Measurements from ENCODE around the gene ST6GALNAC4.

The ST6GALNAC4 gene

DNA sequence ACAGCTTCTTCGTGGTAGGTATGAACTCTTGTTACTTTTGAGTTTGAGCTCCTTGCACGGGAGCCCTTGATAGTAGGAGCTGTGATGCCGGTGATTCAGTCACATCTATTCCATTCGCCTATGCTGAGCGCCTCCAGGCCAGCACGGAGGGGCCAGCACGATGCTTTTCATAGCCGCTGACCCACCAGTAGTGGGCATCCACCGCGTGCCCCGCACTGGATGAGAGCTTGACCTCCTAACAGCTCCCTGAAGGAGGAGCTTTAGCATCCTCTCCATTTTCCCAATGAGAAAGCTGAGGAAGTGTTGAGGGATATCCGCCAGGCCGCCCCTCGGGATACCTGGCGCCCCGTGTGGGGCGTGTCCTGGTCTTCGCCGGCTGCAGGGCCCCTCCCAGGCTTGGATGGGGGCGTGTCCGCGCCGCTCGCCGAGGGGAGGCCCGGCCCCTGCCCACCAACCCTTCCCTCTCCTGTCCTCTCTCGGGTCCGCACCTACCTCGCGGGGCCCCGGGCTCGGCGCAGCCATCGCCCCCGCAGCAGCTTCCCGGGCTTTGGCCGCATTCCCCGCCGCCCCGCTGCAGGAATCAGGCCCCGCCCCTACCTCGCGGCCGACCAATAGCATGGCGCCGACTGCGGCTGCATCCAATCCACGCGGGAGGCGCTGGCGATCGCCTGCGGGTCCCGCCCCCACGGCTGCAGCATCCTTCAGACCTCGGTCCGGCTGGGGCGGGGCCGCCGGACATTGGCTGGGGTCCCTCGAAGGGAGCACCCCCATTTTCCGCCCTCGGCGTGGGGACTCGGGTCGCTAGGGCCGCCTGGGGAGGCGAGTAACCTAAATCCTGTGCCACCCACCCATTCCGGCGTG lies 13.6 kb upstream of the ST6GALNAC4 start, which contains the start of gene PIP5KL1:
TSS of gene PIP5KL1 (minus strand) at position 547 of the 861 bp plus-strand sequence. CDS start at position 522, 25 bp downstream.
- DNase-seq (ENCODE audit: low read depth in 2 of 2), result peak; percentile 45 to 65

GRCh38 chr9:127929625-127929979 lies 12.8 kb upstream of the ST6GALNAC4 start:
- DNase-seq (ENCODE audit: low read depth in 2 of 2), result no peak

DNA sequence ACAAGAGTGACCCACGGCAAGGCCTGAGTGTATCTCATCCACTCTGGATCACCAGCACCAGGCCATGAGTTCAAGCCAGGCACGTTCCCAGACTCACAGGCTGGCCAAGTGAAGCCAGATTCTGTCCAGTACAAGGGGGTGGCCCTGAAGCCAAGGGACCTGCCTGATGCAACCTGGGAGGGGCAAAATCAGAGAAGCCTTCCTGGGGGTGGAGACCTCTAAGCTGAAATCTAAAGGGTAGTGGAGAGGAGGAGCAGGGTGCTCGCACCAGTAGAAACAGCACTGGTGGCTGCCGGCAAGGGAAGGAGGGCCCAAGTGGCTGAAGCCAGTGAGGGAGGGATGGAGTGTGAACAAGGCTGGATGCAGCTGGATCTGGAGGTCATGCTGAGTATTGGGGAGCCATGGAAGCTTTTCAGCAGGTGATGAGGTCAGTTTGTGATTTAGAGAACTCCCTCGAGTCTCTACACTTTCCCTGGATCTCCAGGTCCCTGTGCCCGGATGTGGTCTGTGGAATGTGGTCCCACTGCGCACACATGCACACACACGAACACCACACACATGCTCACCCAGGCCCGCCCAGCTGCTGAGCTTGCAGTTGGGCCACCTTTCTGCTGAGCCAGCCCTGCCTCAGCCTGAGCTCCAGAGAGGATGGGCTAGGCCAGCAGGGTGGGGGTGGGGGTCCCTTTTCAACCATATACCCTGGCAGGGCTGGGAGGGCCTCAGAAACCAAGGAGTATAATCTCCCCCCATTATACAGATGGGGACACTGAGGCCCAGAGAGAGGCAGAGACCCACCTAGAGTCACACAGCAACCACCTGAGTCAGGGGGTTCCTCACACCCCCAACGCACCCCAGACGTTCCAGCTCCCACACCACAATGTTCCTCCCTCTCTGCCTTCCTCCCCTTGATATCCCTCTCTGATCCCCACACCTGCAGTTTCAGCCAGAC lies 12.1 kb upstream of the ST6GALNAC4 start:
- DNase-seq (ENCODE audit: low read depth in 2 of 2), result no peak

DNA sequence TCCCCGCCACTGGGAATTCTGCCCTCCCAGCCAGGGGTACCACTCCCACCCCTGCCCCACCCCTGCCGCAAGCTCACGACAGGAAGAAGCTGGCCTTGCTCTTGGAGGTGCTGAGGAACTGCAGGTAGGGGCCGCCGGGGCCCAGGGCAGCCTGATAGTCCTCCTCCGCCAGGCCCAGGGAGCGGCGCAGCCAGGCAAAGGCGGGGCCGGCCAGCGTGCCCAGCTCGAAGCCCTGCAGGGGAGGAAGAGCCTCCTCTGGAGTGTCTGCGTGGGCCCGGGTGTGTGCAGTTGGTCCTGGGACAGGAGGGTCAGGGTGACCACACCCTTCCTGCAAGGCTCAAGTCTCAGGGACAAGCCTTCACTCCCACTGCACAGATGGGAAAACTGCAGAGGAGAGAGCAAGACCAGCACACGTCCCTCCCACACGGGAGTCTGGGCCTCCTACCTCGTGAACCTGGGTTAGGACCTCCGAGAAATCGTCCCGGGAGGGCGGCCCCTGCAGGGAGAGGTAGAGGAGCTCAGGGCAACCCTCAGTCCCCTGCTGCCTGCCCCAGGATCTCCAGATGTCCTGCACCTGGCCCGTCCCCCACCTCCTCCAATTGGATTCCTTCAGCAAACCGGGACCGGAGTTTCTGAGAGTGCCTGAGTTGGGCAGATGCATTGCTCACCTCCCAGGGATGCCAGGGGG lies 11.3 kb upstream of the ST6GALNAC4 start:
- no peak for DNase-seq (ENCODE audit: low read depth in 2 of 2)

DNA sequence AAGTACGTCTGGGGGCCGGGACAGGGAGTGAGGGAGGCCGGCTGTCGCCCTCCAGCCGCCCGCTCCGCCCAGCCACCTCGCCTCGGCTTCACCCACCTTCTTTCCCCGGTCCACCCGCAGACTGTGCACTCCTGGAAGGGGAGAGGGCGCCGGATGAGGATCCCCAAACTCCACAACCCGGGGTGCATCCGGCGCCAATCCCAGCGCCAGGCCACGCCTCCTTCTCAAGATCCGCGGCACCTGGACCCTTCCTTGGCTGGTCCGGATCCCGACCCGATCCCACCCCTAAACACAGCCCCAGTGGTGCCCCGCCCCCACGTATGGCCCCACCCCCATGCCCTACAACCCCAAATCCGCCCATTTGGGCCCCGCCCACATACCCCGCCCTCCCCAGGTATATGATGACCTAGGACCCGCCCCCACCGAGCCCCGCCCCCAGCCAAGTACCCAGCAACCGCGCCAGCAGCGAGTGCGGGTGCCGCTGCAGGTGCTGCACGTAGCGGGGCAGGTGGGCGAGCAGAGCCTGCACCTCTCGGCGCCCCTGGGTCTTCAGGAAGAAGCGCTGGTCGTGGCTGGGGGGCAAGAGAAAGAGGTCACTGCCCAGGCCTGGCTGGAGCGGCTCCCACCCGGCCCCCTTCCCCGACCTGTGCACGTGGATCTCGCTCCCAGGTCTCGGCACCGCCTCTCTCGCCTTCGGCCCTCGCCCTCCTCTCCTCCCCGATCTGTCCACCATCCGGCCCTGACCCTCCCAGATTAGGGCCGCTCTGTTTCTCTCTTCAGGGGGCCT lies 10.6 kb upstream of the ST6GALNAC4 start:
- DNase-seq (ENCODE audit: low read depth in 2 of 2), result peak; percentile 69 to 70

- DNase-seq (ENCODE audit: low read depth in 2 of 2), result no peak
Measured at GRCh38 chr9:127926906-127927200, 10.0 kb upstream of the ST6GALNAC4 start.

- DNase-seq (ENCODE audit: low read depth in 2 of 2), result no peak
Measured at GRCh38 chr9:127925959-127926905, 9.4 kb upstream of the ST6GALNAC4 start.

GRCh38 chr9:127924736-127925444 lies 8.0 kb upstream of the ST6GALNAC4 start:
- no peak for DNase-seq (ENCODE audit: low read depth in 2 of 2)

GRCh38 chr9:127923771-127924170 lies 6.9 kb upstream of the ST6GALNAC4 start:
- DNase-seq (ENCODE audit: low read depth in 2 of 2), result no peak

- no peak for DNase-seq (ENCODE audit: low read depth in 2 of 2)
Measured at GRCh38 chr9:127923046-127923445, 6.2 kb upstream of the ST6GALNAC4 start.

DNA sequence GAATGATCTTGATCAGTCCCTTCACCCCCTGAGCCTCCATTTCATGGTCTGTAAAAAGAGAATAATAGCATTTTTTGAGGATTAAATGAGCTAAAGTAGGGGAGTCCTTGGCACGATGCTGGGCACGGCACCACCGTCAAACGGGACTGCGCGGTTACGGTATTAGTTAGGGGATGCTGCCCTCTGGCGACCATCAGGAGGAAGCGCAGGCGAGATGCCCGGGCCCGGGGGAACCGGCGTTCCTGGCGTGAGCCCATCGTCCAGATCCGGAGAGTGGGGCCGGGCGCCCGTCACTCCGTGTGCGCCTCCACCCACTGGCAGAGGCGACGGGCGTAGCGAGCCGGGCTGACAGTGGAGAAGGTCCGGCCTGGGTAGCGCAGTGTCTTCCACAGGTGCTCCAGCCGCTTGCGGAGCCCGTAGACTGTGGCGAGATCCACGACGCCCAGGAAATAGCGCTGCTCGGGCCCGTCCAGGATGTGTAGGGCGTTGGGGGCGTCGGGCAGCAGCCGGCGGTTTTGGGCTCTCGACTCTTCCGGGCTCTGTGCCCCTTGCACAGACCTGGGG lies 4.8 kb upstream of the ST6GALNAC4 start:
- peak; percentile 71 to 78 for DNase-seq (ENCODE audit: low read depth in 2 of 2)

- DNase-seq (ENCODE audit: low read depth in 2 of 2), result no peak
Measured at GRCh38 chr9:127920794-127921193, 4.0 kb upstream of the ST6GALNAC4 start.

GRCh38 chr9:127919253-127919815 lies 2.5 kb upstream of the ST6GALNAC4 start:
- no peak for DNase-seq (ENCODE audit: low read depth in 2 of 2)

DNA sequence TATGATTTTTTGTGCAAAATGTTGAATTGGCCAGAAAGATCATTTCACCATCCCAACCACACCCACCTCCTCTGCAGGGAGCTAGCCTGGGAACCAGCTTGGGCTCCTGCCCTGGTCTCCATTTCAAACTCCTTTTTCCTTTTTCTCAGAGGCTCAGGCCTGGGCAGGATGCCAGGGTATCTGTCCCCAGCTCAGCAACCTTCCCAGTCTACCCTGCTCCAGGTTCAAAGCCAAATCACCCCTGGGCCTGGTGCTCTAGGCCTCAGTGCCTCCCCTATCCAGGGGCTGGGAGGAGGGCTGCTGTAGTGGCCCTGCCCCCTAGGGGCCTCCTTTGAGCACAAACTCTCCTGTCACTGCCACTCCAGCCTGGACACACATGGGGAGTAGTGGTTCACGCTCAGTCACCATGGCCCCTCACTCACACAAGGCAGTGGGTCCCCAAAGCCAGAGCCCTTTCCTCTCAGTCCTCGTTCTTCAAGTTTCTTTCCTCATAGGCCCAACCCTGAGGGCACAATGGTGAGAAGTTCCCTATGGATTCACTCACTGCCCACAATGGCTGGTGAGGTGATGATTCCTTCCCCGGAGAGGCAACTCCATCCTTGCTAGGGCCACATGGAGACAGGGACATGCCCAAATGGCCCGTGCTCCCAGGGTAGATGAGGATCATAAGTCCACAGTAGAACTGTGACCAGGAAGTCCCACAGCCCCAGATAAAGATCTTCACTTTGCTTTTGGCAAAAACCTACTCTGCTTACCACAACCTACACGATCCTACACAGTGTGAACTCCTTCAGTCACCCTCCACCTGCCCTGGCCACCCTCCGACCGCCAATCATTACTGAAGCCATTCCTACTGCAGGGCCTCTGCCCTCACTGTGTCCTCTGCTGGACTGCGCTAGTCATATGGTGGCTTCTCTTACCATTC lies 1.6 kb upstream of the ST6GALNAC4 start:
- DNase-seq (ENCODE audit: low read depth in 2 of 2), result no peak

DNA sequence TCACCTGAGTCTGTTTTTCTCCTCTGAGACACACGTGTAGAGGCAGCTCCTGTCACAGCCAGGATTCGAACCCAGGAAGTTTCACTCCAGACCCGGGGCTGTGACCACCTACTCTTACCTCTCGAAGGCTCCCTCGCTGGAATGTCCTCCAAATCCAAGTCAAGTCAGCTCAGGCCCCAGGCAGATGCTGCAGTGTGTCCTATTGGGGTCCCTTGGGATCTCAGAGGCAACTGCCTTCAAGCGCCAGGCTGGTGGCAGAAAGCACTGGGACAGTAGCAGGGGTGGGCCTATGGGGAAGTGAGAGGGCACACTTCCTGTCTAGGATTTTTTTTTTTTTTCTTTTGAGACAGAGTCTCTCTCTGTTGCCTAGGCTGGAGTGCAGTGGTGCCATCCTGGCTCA lies 762 bp upstream of the ST6GALNAC4 start:
- no peak for DNase-seq (ENCODE audit: low read depth in 2 of 2)

DNA sequence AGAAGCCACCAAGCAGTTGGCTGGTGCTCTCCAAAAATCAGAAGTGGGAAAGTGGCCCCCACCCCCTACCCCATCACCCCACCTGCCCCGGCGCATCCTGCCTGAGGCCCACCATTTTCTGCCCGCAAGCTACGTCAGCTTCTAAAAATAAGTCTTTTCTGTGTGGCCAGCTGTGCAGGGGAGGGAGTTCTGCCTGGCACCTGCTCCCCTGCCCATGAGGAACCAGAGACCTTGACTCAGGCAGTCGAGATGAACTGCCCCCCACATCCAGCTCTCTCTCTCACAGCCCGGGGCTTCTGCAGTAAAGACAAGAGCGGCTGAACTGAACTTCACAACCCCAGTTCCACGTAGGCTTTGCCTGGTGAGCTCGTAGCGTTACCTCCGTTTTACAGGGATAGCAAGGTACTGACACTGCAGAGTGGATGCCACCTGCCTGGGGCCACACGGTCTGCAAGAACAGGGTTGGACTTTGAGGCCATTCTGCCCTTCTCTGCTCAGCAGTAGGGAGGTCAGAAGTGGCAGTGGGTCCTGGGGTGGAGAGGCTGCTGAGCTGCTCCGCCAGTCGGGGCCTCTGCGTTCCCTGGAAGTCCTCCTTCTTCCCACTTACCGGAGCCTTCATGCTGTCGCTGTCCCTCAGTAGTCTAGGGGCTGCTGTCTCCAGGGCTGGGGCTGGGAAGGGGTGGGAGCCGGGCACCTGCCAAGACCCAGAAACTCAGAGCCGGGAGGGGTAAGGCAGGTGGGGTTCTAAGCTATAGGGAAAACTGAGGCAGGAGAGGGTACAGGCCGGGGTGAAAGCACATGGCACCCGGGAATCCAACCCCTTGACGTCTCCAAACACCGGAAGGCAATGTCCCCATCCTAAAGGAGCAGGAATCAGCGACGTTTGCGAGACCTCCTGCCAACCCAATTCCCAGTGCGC lies 781 bp downstream of the ST6GALNAC4 start:
- DNase-seq (ENCODE audit: low read depth in 2 of 2), result no peak

DNA sequence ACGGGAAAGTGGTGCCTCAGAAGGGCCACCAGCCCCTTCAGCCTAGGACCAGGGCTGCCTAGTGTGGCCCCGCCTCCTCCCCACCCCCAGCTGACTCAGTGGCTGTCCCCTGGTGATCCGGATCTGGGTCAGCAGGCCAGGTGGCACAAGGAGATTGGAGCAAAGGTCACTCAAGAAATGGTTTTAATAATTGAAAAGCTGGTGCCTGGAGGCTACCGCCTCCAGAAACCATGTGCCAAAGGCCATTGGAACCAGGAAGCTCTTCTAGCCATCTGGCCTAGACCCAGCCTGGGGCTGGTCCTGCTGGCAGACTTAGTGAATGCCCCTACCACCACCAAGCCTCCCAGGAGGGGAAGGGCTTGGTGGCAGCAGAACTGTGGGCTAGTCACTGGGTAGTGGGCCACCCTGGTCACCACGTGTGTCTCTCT lies 1.5 kb downstream of the ST6GALNAC4 start:
- no peak for DNase-seq (ENCODE audit: low read depth in 2 of 2)

Data from stimulated activated CD4-positive, alpha-beta T cell treated with anti-CD3 and anti-CD28 coated beads, Interleukin-1b, Interleukin-23, amount 100 ng/mL, for 4 hours (primary cell).